WTC11 (cell line): Measurements from ENCODE around the gene NLRP5. TPM values are rescaled to one million over a fixed set of nuclear protein-coding genes. Genes with fewer than 3 reads are reported as not detected.

Experiments
- ATAC-seq: fragments of 200-7000 bp; cut with Tn5 transposase; 2 replicates; pipeline ENCODE4 v1.10.0; 2021; ENCODE audit warnings: mild to moderate bottlenecking, moderate library complexity
- CTCF ChIA-PET: fragments of 300-600 bp; sonication (Branson Sonifier 250); formaldehyde crosslinking; loops from one replicate; lab custom pipeline; 2021; ENCODE audit warnings: antibody characterized with exemption; lab: Charles Lee
- POLR2A ChIA-PET: fragments of 350-600 bp; sonication (Branson Sonifier 250); formaldehyde crosslinking; loops from one replicate; lab custom pipeline; 2021; ENCODE audit warnings: antibody characterized with exemption; lab: Charles Lee
- DNase-seq: peaks from one replicate; pipeline ENCODE4 v3.0.0; 2021; ENCODE audit warnings: low spot score
- H3K27ac Mint-ChIP-seq: 2 replicates; pipeline ENCODE4 v1.8.0; 2021; ENCODE audit warnings: mixed read lengths
- H3K27me3 Mint-ChIP-seq: 2 replicates; pipeline ENCODE4 v1.8.0; 2021; ENCODE audit warnings: low read depth, mild to moderate bottlenecking, moderate library complexity, mixed read lengths
- H3K36me3 Mint-ChIP-seq: 2 replicates; pipeline ENCODE4 v1.8.0; 2021; ENCODE audit warnings: mixed read lengths
- H3K4me1 Mint-ChIP-seq: 2 replicates; pipeline ENCODE4 v1.8.0; 2022; ENCODE audit warnings: mixed read lengths
- H3K4me3 Mint-ChIP-seq: 2 replicates; pipeline ENCODE4 v1.8.0; 2021; ENCODE audit warnings: mild to moderate bottlenecking, moderate library complexity, mixed read lengths
- H3K9me3 Mint-ChIP-seq: 2 replicates; pipeline ENCODE4 v1.8.0; 2021; ENCODE audit warnings: mixed read lengths
- AFF4 ChIP-seq: sonication (generic); formaldehyde crosslinking; IDR thresholded peaks from 2 replicates; pipeline ENCODE4 v1.8.1; 2023; ENCODE audit warnings: mild to moderate bottlenecking, missing genetic modification reagents, borderline replicate concordance
- ATF1 ChIP-seq: sonication (generic); formaldehyde crosslinking; IDR thresholded peaks from 2 replicates; pipeline ENCODE4 v1.8.1; 2023; ENCODE audit warnings: mild to moderate bottlenecking, moderate library complexity, missing genetic modification reagents
- CREM ChIP-seq: sonication (generic); formaldehyde crosslinking; IDR thresholded peaks from 2 replicates; pipeline ENCODE4 v1.8.1; 2022; ENCODE audit warnings: mild to moderate bottlenecking, missing genetic modification reagents, moderate library complexity
- E2F5 ChIP-seq: sonication (generic); formaldehyde crosslinking; IDR thresholded peaks from 2 replicates; pipeline ENCODE4 v1.8.1; 2022; ENCODE audit warnings: mild to moderate bottlenecking, moderate library complexity, missing genetic modification reagents
- GABPB1 ChIP-seq: sonication (generic); formaldehyde crosslinking; IDR thresholded peaks from 2 replicates; pipeline ENCODE4 v1.8.1; 2023; ENCODE audit warnings: mild to moderate bottlenecking, missing genetic modification reagents
- GRHL2 ChIP-seq: fragments of 250-450 bp; sonication (Bioruptor Pico); IDR thresholded peaks from 2 replicates; pipeline ENCODE4 v1.8.0; 2022; ENCODE audit warnings: mild to moderate bottlenecking, moderate library complexity; ENCODE audit not compliant: insufficient replicate concordance, severe bottlenecking
- KAT7 ChIP-seq: sonication (generic); formaldehyde crosslinking; IDR thresholded peaks from 2 replicates; pipeline ENCODE4 v1.8.1; 2023; ENCODE audit warnings: missing genetic modification reagents, mild to moderate bottlenecking, borderline replicate concordance
- NFATC4 ChIP-seq: fragments of 250-450 bp; sonication (Bioruptor Pico); IDR thresholded peaks from 2 replicates; pipeline ENCODE4 v1.9.0; 2021; ENCODE audit warnings: mild to moderate bottlenecking
- OVOL2 ChIP-seq: fragments of 250-450 bp; sonication (Bioruptor Pico); IDR thresholded peaks from 2 replicates; pipeline ENCODE4 v1.9.0; 2021; ENCODE audit warnings: mild to moderate bottlenecking, borderline replicate concordance
- PRDM15 ChIP-seq: sonication (generic); formaldehyde crosslinking; IDR thresholded peaks from 2 replicates; pipeline ENCODE4 v1.8.0; 2022; ENCODE audit warnings: missing genetic modification reagents
- RELA ChIP-seq: sonication (generic); formaldehyde crosslinking; IDR thresholded peaks from 2 replicates; pipeline ENCODE4 v1.8.1; 2022; ENCODE audit warnings: missing genetic modification reagents, mild to moderate bottlenecking, borderline replicate concordance
- RORB ChIP-seq: fragments of 250-450 bp; sonication (Bioruptor Pico); IDR thresholded peaks from 2 replicates; pipeline ENCODE4 v1.9.0; 2021; ENCODE audit warnings: mild to moderate bottlenecking
- TCF7 ChIP-seq: sonication (generic); formaldehyde crosslinking; IDR thresholded peaks from 2 replicates; pipeline ENCODE4 v1.8.0; 2022; ENCODE audit warnings: mild to moderate bottlenecking, low read depth, missing genetic modification reagents, moderate library complexity
- TEAD4 ChIP-seq: sonication (generic); formaldehyde crosslinking; IDR thresholded peaks from 2 replicates; pipeline ENCODE4 v1.8.0; 2022; ENCODE audit warnings: mild to moderate bottlenecking, missing genetic modification reagents
- TP53 ChIP-seq: sonication (generic); formaldehyde crosslinking; IDR thresholded peaks from 2 replicates; pipeline ENCODE4 v1.8.1; 2023; ENCODE audit warnings: mild to moderate bottlenecking, missing genetic modification reagents
- ZBTB21 ChIP-seq: sonication (generic); formaldehyde crosslinking; IDR thresholded peaks from 2 replicates; pipeline ENCODE4 v1.8.1; 2023; ENCODE audit warnings: mild to moderate bottlenecking, missing genetic modification reagents, borderline replicate concordance
- ZNF138 ChIP-seq: sonication (generic); formaldehyde crosslinking; conservative IDR thresholded peaks from 2 replicates; pipeline ENCODE4 v1.8.1; 2022; ENCODE audit warnings: mild to moderate bottlenecking, moderate library complexity, missing genetic modification reagents
- ZNF671 ChIP-seq: fragments of 250-450 bp; sonication (Bioruptor Pico); IDR thresholded peaks from 2 replicates; pipeline ENCODE4 v1.8.0; 2021; ENCODE audit warnings: mild to moderate bottlenecking
- ZSCAN18 ChIP-seq: fragments of 250-450 bp; sonication (Bioruptor Pico); IDR thresholded peaks from 2 replicates; pipeline ENCODE4 v2.1.2; 2022; ENCODE audit warnings: mild to moderate bottlenecking, moderate library complexity
- total RNA-seq: library from RNA; stranded (reverse); gene quantifications from 3 replicates; pipeline ENCODE4 v1.2.3, GENCODE V29; 2021
- TF ChIP-seq, protein P1 (sequence below): sonication (generic); formaldehyde crosslinking; IDR thresholded peaks from 2 replicates; pipeline ENCODE4 v1.8.0; 2022; ENCODE audit warnings: mild to moderate bottlenecking, missing genetic modification reagents

Gene NLRP5
- total RNA-seq, 1 experiment from 2014 or later: not detected

DNA sequence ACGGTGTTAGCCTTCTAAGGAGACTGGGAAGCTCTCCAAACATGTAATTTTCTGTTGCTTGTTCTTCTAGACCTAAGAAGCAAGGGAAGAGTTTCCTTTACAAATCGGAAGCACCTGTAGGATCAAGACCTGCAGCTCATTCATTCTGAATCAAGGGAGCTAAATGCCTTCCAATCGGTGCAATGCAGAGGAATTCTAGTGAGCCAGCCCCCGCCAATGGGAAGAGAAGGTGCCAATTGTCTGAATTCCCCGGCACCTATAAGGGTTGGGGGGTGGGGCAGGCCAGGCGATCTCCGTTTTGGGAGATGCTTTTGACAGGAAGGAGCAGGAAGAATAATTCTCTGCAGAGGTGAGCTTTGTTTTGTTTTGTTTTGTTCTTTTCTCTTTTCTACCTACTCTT lies 47.4 kb upstream of the NLRP5 start:
- H3K9me3 Mint-ChIP-seq: peaks cover 78% of the 10 kb centered on the region
- CTCF ChIA-PET: no interaction called here

DNA sequence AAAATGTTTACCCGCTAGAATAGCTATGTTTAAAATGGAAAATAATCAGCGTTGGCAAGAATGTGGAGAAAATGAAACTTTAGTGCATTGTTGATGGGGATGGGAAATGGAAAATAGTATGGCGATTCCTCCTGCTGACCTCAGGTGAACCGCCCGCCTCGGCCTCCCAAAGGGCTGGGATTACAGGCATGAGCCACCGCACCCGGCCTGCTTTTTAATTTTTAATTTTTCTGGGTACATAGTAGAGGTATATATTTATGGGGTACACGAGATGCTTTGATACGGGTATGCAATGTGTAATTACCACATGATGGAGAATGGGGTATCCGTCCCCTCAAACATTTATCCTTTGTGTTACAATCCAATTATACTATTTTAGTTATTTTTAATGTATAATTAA lies 46.3 kb upstream of the NLRP5 start:
- no peak for ATAC-seq
- peaks cover 13% of the 10 kb centered on the region for H3K27me3 Mint-ChIP-seq
- CTCF ChIA-PET: no interaction called here
- H3K36me3 Mint-ChIP-seq: peaks cover 60% of the 10 kb centered on the region
- no peak for DNase-seq
- no peak overlapping the region for H3K4me3 Mint-ChIP-seq
- POLR2A ChIA-PET: no interaction called here
- H3K27ac Mint-ChIP-seq: no peak overlapping the region
- H3K9me3 Mint-ChIP-seq: peaks cover 71% of the 10 kb centered on the region
- no peaks in the 10 kb centered on the region for H3K4me1 Mint-ChIP-seq
- TF ChIP-seq CREM (CRISPR knock-in tag): no peak
- TF ChIP-seq ZBTB21 (CRISPR knock-in tag): no peak
- TF ChIP-seq TP53 (CRISPR knock-in tag): no peak
- no peak for TF ChIP-seq RELA (CRISPR knock-in tag)
- TF ChIP-seq ZNF671 (CRISPR knock-in tag): no peak
- no peak for TF ChIP-seq OVOL2
- TF ChIP-seq NFATC4: no peak
- no peak for TF ChIP-seq AFF4 (CRISPR knock-in tag)
- no peak for TF ChIP-seq PRDM15 (CRISPR knock-in tag)
- no peak for TF ChIP-seq TCF7 (CRISPR knock-in tag)

More for the DNA sequence above, 47.4 kb upstream of the NLRP5 start:
- Mint-ChIP-seq H3K4me3 (no peak overlapping the region), H3K27me3 (peaks cover 19% of the 10 kb centered on the region), H3K36me3 (peaks cover 66% of the 10 kb centered on the region), H3K4me1 (no peaks in the 10 kb centered on the region), H3K27ac (no peak overlapping the region)
- POLR2A ChIA-PET: interaction anchor here (0.6 kb wide), 1 partner anchor 9 kb away, joined by 3 read pairs; no protein-coding TSS in a partner anchor
- DNase-seq (no peak), ATAC-seq (no peak)
- TF ChIP-seq, protein P1, sequence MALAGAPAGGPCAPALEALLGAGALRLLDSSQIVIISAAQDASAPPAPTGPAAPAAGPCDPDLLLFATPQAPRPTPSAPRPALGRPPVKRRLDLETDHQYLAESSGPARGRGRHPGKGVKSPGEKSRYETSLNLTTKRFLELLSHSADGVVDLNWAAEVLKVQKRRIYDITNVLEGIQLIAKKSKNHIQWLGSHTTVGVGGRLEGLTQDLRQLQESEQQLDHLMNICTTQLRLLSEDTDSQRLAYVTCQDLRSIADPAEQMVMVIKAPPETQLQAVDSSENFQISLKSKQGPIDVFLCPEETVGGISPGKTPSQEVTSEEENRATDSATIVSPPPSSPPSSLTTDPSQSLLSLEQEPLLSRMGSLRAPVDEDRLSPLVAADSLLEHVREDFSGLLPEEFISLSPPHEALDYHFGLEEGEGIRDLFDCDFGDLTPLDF (CRISPR knock-in tag): no peak
- no peak for TF ChIP-seq ATF1 (CRISPR knock-in tag)
- no peak for TF ChIP-seq TEAD4
- TF ChIP-seq RORB (CRISPR knock-in tag): no peak
- no peak for TF ChIP-seq ZSCAN18
- no peak for TF ChIP-seq ZNF671 (CRISPR knock-in tag)
- no peak for TF ChIP-seq E2F5 (CRISPR knock-in tag)
- TF ChIP-seq ZNF138 (CRISPR knock-in tag): no peak
- TF ChIP-seq GRHL2 (CRISPR knock-in tag): no peak
- no peak for TF ChIP-seq KAT7 (CRISPR knock-in tag)
- TF ChIP-seq GABPB1 (CRISPR knock-in tag): no peak
